Measurements from ENCODE around the gene INPP5A.

Gene INPP5A

GRCh38 chr10:132600416-132600815 is 62.8 kb downstream of the INPP5A start:
- DNase-seq = no peak

GRCh38 chr10:132601567-132601966 is 64.0 kb downstream of the INPP5A start:
- no peak for DNase-seq

GRCh38 chr10:132602614-132603013 is 65.0 kb downstream of the INPP5A start:
- DNase-seq = no peak

- DNase-seq = no peak
These were observed 66.4 kb downstream of the INPP5A start for GRCh38 chr10:132603851-132604533.

- no peak for DNase-seq
These were observed 67.1 kb downstream of the INPP5A start for GRCh38 chr10:132604686-132605085.

- no peak for DNase-seq
These were observed 67.8 kb downstream of the INPP5A start for GRCh38 chr10:132605390-132605789.

GRCh38 chr10:132606031-132606491 is 68.5 kb downstream of the INPP5A start:
- DNase-seq = no peak

GRCh38 chr10:132606536-132607316 is 69.1 kb downstream of the INPP5A start:
- DNase-seq = no peak

- no peak for DNase-seq
These were observed 69.9 kb downstream of the INPP5A start for GRCh38 chr10:132607491-132607890.

GRCh38 chr10:132607961-132608495 is 70.4 kb downstream of the INPP5A start:
- no peak for DNase-seq

- DNase-seq = no peak
These were observed 71.1 kb downstream of the INPP5A start for GRCh38 chr10:132608511-132609195.

GRCh38 chr10:132609211-132609610 is 71.6 kb downstream of the INPP5A start:
- no peak for DNase-seq

- no peak for DNase-seq
These were observed 72.6 kb downstream of the INPP5A start for GRCh38 chr10:132610071-132610701.

GRCh38 chr10:132611026-132611910 is 73.7 kb downstream of the INPP5A start:
- DNase-seq = no peak

GRCh38 chr10:132611986-132612385 is 74.4 kb downstream of the INPP5A start:
- DNase-seq = no peak

- DNase-seq = no peak
These were observed 75.3 kb downstream of the INPP5A start for GRCh38 chr10:132612571-132613504.

GRCh38 chr10:132613566-132614348 is 76.2 kb downstream of the INPP5A start:
- DNase-seq = no peak

- DNase-seq = no peak
These were observed 77.1 kb downstream of the INPP5A start for GRCh38 chr10:132614431-132615340.

All from NCI-H2107 (cell line).